GM18867 (cell line): ENCODE data around the gene RPLP2.

Source experiments
- ATAC-seq: cut with Tn5 transposase; IDR thresholded peaks from one replicate; pipeline ENCODE4 v1.9.1; 2021; ENCODE audit warnings: mild to moderate bottlenecking, moderate library complexity; ENCODE audit not compliant: unreplicated experiment

Gene RPLP2

DNA sequence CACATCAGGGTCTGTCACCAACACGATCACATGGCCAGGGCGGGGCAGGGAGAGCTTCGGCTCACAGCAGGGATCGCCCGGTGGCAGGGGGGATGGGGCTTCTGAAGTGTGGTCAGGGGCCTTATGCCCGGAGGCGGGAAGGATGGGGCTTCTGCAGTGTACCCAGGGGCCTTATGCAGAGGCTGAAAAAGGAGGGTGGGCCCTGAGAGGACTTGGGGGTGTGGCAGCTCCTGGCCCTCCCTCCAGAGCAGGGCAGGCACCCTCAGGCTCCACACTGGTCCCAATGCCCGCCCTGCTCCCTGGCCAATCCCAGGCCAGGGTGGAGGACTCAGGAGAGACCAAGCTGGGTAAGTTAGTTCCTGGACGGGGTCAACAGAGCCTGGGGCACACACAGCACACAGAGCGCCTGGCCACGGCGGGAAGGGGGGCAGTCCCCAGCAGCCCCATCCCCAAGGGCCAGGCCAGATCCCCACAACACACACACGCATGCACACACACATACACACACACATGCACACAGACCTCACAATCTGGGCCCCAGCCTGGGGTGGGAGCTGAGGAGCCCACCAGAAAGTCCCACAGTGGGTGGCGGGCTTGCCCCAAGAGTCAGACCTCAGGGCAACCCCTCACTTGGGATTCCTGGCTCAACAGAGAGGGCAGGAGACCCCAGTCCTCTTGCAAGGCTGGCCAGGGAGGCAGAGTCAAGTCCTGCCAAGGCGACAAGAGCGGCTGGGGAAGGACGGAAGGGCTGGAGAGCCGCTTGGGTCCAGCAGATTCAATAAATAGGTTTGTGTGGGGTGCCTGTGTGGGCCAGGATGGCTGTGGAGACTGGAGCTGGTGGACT, 18.8 kb upstream of the RPLP2 start:
- ATAC-seq, result no peak

DNA sequence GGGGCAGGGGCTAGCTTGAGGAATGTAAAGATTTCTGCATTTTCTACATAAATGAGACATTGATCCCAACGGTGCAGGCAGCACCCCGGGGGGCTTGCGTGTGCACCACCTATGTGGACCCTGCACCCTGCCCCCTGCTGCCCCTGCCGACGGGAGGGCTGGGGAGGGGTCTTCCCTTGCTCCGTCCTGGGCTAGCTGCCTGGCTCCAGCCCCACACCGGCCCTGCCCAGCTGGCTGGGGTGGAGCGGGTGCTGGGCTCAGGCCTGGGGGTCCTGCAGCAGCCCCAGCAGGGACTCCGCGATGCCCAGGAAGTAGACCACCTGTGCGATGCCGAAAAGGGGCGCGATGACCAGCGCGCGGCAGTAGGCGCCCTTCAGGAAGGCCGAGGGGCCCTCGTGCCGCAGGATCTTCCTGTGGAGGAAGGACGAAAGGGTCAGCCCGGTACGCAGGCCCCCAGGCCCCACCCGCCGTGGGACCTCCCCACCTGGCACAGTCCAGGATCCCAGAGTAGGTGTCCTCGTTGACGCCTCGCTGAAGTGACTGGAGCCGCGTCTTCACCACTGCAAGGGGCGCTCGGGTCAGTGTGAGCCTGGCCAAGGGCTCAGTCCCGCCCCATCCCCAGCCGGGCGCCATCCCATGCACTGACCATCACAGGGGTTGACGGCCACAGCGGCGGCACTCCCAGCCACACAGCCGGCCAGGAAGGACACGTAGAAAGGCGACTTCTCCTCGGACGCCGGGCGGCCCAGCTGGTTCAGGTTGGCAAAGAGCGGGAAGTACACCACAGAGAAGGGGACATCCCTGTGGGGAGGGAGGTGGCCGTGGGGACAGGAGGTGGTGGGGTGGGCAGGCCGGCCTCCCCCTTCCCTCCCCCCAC, 17.9 kb upstream of the RPLP2 start:
- ATAC-seq, result no peak

DNA sequence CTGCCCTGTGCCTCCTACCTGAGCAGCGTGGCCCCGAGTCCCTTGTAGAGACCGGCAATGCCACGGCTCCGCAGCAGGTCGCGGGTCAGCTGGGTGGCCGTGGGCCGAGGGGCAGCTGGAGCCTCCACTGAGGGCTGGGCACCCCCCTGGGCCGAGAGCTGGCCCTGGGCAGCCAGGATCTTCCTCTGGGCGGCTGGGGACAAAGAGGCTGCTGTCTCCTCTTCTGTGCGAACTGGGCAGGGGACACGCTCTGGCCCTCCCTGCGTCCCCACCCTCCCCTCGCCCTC, 17.3 kb upstream of the RPLP2 start:
- no peak for ATAC-seq

DNA sequence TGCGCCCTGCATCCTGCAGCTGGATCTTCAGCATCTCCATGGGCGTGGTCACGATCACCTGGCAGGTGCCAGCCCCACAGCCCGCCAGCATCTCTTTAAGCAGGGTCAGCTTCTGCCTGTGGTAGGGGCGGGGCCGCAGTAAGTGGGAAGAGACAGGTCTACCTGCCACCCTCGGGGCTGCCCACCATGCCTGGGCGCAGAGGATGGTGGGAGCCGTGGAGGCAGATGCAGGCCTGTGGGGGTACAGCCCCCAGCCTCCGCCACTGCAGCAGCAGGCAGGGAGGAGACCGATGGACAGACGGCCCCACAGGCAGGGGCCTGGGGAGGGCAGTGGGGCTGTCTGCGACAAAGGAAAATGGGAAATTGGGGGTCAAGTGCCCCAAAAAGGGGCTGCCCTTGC, 16.9 kb upstream of the RPLP2 start:
- no peak for ATAC-seq

DNA sequence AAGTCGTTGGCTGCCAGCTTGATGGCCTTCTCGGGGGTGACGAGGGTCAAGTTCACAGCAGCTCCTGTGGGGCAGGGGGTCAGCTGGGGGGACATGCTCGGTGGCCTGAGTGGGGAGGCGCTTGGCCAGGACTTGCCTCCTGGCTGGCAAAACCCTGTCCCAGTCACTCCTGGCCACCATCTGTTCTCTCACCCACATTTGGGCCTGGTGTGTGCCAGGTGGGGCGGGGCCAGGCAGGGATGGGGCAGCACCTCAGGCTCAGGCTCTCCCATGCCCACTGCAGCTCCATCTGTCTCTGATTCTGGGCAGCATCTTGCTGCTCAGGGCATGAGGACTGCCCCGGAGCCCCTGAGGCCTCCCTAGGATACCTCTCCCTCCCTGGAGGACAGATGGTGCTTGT, 16.2 kb upstream of the RPLP2 start:
- no peak for ATAC-seq

DNA sequence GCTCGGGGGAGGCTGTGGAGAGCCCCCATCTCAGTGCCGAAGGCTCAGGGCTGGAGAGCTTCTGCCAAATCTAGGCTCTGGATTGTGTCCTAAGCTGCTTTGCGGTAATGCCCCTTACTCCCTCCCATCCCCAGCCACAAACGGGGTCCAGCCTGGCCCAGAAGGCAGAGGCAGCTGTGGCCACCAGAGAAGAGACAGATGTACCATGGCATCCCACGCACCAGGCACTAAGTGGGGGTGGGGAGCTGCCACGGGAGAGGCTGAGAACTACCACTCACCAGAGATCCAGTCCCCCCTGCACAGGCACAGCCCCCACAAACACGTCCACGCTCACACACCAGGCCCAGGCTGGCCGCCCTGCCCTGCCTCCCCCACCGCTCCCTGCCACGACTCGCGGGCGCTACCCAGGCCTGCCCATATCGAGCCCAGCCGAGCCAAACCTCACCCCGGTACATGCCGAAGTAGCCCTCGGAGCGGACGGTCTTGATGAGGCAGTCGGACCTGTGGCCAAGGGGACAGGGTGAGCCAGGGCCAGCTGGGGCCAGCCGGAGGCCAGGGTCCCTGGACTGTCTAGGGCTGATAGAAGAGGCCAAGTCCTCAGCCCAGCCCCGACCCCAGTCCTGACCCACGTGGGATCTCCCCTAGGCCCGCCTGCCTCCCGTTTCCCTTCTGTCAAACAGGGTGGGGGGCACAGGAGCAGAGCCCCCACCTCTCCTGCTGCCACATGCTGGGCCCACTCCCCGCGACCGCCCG, 15.6 kb upstream of the RPLP2 start:
- no peak for ATAC-seq

DNA sequence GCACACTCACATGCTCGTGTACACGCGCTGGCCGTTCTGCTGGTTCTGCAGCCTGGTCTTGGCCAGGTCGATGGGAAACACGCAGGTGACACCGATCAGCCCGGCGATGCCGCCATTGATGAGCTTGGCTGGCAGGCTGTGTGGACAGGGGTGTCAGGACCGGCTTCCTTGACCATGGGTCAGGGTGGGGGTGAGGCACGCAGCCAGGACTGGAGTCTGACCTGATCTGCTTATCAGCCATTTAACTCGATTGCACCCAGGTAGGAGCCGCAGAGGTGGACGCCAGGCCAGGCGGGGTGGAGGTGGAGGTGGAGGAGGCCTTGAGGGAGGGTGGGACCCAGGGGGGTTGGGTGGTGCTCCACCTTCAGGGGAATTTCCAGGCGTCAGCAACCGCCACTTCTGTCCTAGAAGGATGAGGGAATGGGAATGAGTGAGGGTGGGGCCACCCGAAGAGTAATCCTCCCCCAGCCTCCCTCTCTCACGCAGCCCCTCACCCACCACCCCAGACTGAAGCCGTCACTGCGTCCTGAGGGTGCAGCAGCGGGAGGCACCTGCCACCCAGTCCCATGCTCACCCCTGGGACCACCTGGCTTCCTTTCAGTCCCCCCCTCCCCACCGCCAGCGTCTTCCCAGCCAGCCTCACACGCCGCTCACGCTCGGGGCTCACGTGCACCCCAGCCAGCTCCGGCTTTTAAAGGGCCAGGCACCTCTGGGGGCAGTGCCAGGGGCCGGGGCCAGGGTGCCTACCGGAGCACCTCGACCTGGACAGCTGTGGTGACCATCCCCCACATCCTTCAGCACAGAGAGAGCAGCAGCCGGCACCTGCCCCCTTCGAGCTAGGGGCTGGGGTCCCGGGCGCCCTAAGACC, 14.8 kb upstream of the RPLP2 start:
- ATAC-seq, result no peak

DNA sequence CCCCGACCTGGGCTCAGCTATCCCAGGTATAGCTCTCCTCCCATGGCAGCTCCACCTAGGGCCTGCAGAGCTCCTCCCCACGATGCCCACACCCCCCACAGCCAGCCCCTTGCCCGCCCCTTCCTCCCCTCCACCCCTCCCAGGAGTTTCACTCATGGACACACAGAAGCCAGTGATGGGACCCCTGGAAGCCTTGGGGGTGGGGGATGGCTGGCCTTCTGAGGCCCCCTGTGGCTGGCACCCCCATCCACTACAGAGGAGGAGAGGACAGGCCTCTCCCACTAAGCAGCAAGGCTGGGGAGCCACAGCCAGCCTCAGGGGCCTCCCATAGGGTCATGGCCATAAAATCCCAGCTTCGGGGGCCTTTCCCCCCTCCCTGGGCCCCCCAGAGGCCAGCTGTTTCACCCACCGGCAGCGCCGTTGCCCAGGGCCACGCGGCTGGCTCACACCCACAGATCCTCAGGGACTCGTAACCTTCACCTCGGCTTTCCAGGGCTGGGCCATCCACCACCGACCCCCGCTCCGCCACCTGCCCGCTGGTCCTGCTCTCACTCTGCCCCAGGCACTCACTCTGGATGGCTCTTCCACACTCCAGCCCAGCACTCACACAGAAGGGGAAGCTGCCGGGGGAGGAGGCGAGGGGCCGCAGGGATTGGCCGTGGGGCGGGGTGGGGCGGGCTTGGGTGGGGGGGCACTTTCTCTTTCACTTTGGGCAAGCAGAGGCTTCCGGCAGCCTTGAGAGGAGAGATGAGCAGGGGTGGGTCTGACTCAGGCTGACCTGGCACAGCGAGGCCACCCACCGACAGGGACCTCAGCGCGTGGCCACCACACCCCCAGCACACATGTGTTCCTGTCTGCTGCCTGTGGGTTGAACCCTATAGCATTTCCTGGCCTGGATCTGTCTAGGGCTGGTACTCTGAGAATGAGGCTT, 13.9 kb upstream of the RPLP2 start:
- peak; percentile 23 for ATAC-seq

DNA sequence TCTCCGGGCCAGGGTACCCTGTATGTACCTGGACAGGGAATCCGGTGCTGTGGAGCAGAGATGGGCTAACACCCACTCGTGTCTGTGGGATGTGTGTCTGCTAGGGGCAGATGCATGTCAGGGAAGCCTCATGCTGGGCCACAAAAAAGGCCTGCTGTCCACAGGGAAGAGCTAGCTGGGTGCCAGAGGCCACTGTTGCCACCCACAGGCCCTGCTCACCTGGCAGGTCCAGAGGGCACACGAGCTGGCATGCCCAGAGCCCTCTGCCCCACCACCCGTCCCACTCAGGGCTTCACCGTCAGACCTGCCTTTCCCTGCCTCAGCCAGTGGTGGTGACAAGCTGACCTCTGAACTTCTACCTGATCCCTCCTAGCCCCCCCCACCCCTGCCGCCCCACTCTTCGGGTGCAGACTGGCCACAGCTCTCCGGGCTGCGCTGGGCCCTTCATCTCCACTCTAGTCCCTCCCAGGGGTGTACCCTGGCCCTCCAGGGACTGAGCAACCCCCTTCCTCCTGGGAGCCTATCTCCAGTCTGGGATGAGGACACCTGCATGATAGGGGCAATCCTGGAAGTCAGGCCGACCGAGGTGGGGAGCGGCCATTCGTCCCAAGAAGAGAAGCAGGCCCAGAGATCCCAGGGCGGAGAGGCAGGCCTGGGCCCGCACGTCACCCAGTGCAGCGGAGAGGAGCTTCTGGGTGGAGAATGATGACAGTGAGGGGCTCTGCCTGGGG, 13.0 kb upstream of the RPLP2 start:
- ATAC-seq, result no peak

DNA sequence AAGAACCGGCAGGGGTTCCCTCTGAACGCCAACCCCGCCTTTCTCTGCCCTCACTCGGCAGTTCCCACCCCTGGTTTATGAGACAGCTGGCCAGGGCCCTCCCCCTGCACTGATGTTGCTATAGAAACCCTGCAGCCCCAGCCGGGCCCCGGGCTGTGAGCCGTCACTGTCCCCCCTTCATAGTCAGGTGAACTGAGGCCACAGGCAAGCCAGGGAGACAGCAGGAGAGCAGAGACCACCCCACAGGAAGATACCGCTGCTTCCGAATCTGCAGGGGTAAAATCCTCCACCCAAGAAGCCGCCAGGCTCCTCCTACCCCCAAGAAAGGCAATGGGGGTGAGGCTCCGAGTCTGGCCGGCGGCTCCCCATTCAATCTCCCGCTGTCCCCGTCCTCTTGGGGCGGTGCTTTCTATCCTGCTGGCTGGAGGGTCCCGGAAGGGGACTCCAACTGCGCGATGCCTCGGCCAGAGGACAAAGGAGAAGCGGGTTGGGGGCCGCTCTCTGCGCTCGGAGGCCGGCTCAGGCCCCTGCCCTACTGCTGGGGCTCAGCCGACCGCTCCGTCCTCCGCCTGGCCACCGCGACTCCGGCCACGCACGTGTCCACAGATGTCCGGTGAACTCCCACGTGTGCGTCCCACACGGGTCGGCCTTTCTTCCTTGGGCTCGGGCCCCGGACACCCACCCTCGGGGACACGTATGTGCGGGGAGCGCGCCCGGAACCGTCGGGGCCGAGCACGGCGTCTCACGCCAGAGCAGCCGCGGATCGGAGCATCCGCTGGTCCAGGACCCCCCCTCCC, 12.3 kb upstream of the RPLP2 start:
- peak; percentile 36 for ATAC-seq

DNA sequence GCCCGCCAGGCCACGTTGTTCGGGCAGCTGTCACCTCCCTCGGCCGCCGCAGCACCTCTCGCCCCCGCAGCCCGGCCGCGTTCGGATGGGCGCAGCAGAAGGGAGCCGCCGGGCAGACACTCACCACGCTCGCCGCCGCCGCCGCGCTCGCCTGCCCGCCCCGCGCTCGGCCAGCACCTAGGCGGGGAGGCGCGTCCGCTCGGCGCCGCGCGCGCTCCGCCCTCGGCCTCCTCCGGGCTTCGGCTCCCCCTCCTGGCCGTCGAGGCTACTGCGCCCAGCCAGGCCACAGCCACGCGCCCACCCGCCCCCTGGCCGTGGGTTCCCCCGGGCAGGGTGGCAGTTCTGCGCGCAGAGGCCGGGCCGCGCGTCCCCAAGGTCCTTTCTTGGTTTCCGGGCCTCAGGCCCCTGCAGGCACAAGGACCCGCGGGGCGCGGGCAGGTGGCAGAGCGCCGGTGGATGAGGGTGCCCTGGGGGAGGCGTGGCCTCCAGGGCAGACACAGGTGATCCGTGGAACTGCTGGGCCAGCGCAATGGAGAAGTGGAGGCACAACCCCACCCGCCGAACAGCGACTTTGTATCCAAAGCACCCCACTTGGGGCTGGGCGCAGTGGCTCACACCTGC, 11.6 kb upstream of the RPLP2 start, which contains the start of gene SLC25A22:
Gene SLC25A22, minus strand, starts transcription at position 189 of the 621 bp plus-strand sequence. CDS start 3,275 bp downstream, outside the sequence.
- ATAC-seq, result peak; percentile 67

DNA sequence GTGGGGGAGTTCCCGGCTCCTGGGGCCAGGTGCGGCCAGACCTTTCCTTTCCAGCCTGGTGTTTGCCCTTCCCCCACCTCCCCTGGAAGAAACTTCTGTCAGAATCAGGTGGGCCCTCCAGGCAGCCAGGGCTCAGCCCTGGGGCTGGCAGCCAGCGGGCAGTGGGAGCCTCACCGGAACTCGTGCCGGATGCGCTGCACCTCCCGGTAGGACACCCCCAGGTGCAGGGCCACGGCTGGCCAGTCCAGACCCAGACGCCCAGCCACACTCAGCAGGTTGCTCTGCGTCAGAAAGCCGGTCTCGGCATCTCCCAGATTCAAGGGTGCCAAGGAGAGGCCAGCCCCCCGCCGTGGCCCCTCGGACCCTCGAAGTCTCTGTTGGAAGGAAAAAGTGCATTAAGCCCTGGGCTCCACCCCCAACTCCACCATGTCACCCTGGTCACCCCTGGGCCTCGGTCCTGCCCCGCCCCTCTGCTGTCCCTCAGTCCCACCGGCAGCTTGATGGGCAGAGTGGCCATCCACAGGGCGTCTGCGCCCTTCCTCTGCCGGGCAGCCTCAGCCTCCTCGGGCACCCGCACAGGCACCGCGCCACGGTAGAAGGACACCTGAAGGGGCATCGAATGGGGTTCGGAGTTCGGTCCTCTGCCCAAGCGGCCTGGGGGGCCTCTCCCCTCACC, 10.0 kb upstream of the RPLP2 start:
- ATAC-seq, result no peak

DNA sequence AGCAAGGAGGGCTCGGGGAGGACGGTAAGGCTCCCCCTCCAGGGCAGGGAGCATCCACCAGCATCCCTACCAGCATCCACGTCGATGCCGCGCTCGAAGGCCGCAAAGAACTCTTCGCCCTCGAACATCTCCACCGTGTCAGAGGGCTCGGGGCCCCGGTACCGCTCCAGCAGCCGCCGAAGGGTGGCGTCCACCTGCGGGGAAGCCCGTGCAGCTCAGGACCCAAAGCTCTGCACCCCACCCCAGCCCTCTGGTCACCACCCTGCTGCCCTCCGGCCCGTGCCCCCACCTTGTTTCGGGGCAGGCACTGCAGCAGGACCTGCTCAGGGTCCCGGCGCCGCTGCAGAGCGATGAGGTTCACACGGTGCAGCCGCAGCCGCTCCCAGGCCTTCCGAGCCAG, 9.3 kb upstream of the RPLP2 start:
- no peak for ATAC-seq

DNA sequence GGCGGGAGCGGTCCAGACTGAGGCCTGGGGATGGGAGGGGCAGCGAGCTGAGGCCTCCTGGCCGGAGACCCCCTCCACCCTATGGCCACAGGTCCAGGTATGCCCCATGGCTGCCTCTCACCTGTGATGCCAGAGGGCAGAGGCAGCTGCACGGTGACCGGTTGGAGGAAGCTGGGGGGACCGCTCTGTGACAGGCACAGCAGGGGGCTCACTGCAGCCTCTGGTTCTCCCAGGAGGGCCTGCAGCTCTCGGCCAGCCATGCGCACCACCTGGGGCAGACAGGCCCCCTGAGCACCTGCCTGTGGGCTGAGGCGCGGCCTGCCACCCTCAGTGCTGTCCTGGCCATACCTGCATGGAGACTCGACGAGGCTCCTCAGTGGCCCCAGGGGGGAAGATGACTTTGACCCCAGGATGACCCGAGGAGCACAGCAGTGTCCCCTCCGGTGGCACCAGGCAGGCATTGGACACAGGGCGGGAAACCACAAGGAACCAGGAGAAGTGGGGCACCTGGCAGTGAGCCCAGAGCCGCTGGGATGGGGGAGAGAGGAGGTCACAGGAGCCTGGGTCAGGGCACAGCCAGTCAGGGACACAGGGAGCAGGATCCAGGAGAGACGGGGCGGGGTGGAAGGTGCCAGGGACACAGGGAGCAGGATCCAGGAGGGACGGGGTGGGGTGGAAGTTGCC, 8.5 kb upstream of the RPLP2 start:
- no peak for ATAC-seq

DNA sequence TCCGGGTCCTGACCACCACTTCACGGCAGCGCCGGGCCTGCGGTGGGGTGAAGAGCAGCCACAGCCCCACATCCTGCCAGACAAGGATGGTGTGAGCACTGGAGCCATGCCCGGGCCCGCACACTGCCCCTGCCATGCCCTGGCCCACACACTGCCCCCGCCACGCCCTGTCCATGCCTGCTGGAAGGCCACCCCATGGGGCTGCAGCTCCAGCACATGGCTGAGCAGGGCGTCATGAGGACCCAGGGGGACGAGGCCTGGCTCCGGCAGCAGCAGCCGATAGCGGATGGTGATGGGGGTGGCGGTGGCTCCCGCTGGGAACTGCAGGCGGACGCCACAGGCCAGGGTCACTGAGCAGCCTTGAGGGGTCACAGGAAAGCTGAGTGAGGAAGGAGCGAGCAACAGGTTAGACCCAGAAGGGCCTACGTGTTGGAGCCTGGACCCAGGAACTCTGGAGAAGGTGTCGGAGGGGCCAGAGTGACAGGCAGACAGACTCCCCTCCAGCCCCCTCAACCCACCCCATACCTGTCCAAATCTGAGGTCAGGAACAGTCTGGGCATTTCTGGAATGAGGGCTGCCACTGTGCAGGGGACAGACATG, 7.6 kb upstream of the RPLP2 start:
- no peak for ATAC-seq
